HepG2 (cell line): ENCODE data around the gene KMT2B. TPM values are rescaled to one million over a fixed set of nuclear protein-coding genes. Genes with fewer than 3 reads are reported as not detected.

ENCODE experiments used
- ARNT ChIP-seq: fragments of 450-650 bp; IDR thresholded peaks from 2 replicates; pipeline ENCODE4 v1.6.1; 2017
- ATF7 ChIP-seq, 2 experiments: fragments of 450-650 bp in 1 of 2; sonication (generic) in 1 of 2; formaldehyde crosslinking in 1 of 2; IDR thresholded peaks; 2 replicates each; pipeline versions ENCODE4 v1.4.0 to v1.6.1; 2016 to 2020; ENCODE audit warnings: antibody characterized with exemption in 1 of 2, mild to moderate bottlenecking in 1 of 2, missing genetic modification reagents in 1 of 2
- HDAC2 ChIP-seq: sonication (generic); formaldehyde crosslinking; IDR thresholded peaks from 2 replicates; pipeline ENCODE4 v1.4.0; 2020; ENCODE audit warnings: missing genetic modification reagents
- JUNB ChIP-seq: sonication (generic); formaldehyde crosslinking; IDR thresholded peaks from 2 replicates; pipeline ENCODE4 v1.8.0; 2022; ENCODE audit warnings: missing genetic modification reagents, mild to moderate bottlenecking, borderline replicate concordance
- KLF6 ChIP-seq: IDR thresholded peaks from 2 replicates; pipeline ENCODE4 v1.8.0; 2016; ENCODE audit warnings: missing biosample characterization, missing genetic modification reagents
- MED13 ChIP-seq: sonication (generic); formaldehyde crosslinking; IDR thresholded peaks from 2 replicates; pipeline ENCODE4 v1.5.0; 2020; ENCODE audit warnings: missing genetic modification reagents
- RELA ChIP-seq: sonication (generic); formaldehyde crosslinking; IDR thresholded peaks from 2 replicates; pipeline ENCODE4 v1.4.0; 2020; ENCODE audit warnings: missing genetic modification reagents
- THYN1 ChIP-seq: sonication (generic); formaldehyde crosslinking; IDR thresholded peaks from 2 replicates; pipeline ENCODE4 v1.8.1; 2023; ENCODE audit warnings: low read depth, mild to moderate bottlenecking, moderate library complexity, missing genetic modification reagents, borderline replicate concordance
- ZFX ChIP-seq: sonication (generic); formaldehyde crosslinking; IDR thresholded peaks from 2 replicates; pipeline ENCODE4 v1.4.0; 2020; ENCODE audit warnings: mild to moderate bottlenecking, low read depth, missing genetic modification reagents, moderate library complexity
- ZNF20 ChIP-seq: sonication (generic); formaldehyde crosslinking; IDR thresholded peaks from 2 replicates; pipeline ENCODE4 v1.4.0; 2020; ENCODE audit warnings: mild to moderate bottlenecking, moderate library complexity, missing genetic modification reagents
- ZNF564 ChIP-seq: sonication (generic); formaldehyde crosslinking; IDR thresholded peaks from 2 replicates; pipeline ENCODE4 v1.8.1; 2023; ENCODE audit warnings: mild to moderate bottlenecking, missing genetic modification reagents
- ZSCAN20 ChIP-seq: sonication (generic); formaldehyde crosslinking; IDR thresholded peaks from 2 replicates; pipeline ENCODE4 v1.4.0; 2020; ENCODE audit warnings: missing genetic modification reagents, mild to moderate bottlenecking, borderline replicate concordance
- polyA plus RNA-seq, 8 experiments: library from polyadenylated mRNA; depleted of rRNA in 3 of 8; stranded (reverse) in 7 of 8; unstranded in 1 of 8; fragments of >200 nt; fragmentation: Illumina TruSeq in 4 of 8; extraction: Trizol in 4 of 8; gene quantifications; 2 replicates each; pipeline versions ENCODE4 v1.2.1 to v1.2.3, GENCODE V29; 2011 to 2016; ENCODE audit warnings: low read depth in 4 of 8, missing spikeins in 1 of 8, mixed read lengths in 1 of 8; ENCODE audit not compliant: insufficient read depth in 1 of 8
- total RNA-seq, 5 experiments: library from RNA; depleted of rRNA; stranded (reverse); fragments of >200 nt; fragmentation: Illumina TruSeq; extraction: Trizol; gene quantifications; 2 replicates each; pipeline ENCODE4 v1.2.3, GENCODE V29; 2016; ENCODE audit warnings: low read depth in 1 of 5
- TF ChIP-seq, protein P1 (sequence below): sonication (generic); formaldehyde crosslinking; IDR thresholded peaks from 2 replicates; pipeline ENCODE4 v1.4.0; 2020; ENCODE audit warnings: mild to moderate bottlenecking, low read depth, missing genetic modification reagents
- TF ChIP-seq, protein P2 (sequence below): sonication (generic); formaldehyde crosslinking; IDR thresholded peaks from 2 replicates; pipeline ENCODE4 v1.5.1; 2020; ENCODE audit warnings: missing genetic modification reagents, mild to moderate bottlenecking, borderline replicate concordance
- TF ChIP-seq, protein P3 (sequence below): sonication (generic); formaldehyde crosslinking; IDR thresholded peaks from 2 replicates; pipeline ENCODE4 v1.8.1; 2023; ENCODE audit warnings: mild to moderate bottlenecking, missing genetic modification reagents
- TF ChIP-seq, protein P4 (sequence below): sonication (generic); formaldehyde crosslinking; IDR thresholded peaks from 2 replicates; pipeline ENCODE4 v1.4.0; 2020; ENCODE audit warnings: missing genetic modification reagents

The KMT2B gene
- total and polyA plus RNA-seq, 2 of the 13 experiments (the other 11 are each of a cell fraction or from before 2014, with no cell fraction given) = 6.2 to 16.9 TPM

DNA sequence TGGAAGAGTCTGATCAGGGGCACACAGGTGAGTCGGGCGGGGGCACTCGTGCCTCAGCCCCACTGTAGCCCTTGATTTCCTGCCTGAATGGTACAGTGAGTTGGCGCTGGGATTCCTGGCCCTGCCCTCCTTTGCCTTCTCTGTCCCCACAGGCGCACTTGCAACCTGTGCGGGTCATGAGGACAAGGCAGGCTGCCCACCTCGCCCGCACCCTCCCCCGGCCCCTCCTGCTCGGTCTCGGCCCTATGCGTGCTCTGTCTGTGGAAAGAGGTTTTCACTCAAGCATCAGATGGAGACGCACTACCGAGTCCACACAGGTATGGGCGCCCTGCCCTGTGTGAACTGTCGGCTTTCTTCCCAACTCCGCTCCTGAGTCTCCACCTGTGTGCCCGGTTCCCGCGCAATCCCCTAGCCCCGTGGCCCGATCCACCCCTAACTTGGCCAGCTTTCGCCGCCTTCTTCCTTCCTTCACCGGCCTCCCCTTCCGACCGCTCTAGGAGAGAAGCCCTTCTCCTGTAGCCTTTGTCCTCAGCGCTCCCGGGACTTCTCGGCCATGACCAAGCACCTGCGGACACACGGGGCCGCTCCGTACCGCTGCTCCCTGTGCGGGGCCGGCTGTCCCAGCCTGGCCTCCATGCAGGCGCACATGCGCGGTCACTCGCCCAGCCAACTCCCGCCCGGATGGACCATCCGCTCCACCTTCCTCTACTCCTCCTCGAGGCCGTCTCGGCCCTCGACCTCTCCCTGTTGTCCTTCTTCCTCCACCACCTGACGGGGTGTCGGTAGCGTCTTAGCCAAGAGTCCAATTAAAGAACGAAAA is 1.6 kb upstream of the KMT2B start (continued):
- TF ChIP-seq ZFX (CRISPR knock-in tag) (no peak; the same call in 1 of the 2 replicates), JUNB (no peak), THYN1 (CRISPR knock-in tag) (no peak; the same call in 1 of the 2 replicates), ZNF20 (no peak), ARNT (no peak), HDAC2 (CRISPR knock-in tag) (peak; percentile 53), KLF6 (CRISPR knock-in tag) (no peak), ATF7 (IDR thresholded peaks at IDR 0.05) (no peak), ATF7 (CRISPR knock-in tag; IDR thresholded peaks at IDR 0.05) (0 out of 2 replicates have a peak, but pooled peaks have one; percentile 34), ZNF564 (CRISPR knock-in tag) (0 out of 2 replicates have a peak, but pooled peaks have one; percentile 11), RELA (CRISPR knock-in tag) (no peak), MED13 (CRISPR knock-in tag) (no peak), ZSCAN20 (CRISPR knock-in tag) (peak; percentile 20; the same call in 1 of the 2 replicates)
- TF ChIP-seq, protein P1, sequence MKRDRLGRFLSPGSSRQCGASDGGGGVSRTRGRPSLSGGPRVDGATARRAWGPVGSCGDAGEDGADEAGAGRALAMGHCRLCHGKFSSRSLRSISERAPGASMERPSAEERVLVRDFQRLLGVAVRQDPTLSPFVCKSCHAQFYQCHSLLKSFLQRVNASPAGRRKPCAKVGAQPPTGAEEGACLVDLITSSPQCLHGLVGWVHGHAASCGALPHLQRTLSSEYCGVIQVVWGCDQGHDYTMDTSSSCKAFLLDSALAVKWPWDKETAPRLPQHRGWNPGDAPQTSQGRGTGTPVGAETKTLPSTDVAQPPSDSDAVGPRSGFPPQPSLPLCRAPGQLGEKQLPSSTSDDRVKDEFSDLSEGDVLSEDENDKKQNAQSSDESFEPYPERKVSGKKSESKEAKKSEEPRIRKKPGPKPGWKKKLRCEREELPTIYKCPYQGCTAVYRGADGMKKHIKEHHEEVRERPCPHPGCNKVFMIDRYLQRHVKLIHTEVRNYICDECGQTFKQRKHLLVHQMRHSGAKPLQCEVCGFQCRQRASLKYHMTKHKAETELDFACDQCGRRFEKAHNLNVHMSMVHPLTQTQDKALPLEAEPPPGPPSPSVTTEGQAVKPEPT (CRISPR knock-in tag) = 0 out of 2 replicates have a peak, but pooled peaks have one; percentile 15
- TF ChIP-seq, protein P2, sequence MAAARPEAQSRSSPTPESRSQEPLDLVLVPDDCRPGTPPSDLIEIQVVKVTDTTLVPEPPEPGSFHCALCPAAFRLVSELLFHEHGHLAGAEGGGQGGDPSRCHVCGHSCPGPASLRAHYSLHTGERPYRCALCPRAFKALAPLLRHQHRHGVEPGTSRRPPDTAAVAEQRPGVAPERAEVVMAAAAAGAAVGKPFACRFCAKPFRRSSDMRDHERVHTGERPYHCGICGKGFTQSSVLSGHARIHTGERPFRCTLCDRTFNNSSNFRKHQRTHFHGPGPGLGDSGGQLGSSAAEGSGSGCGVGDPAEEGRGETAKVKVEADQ (CRISPR knock-in tag) = no peak; the same call in 1 of the 2 replicates
- TF ChIP-seq, protein P3, sequence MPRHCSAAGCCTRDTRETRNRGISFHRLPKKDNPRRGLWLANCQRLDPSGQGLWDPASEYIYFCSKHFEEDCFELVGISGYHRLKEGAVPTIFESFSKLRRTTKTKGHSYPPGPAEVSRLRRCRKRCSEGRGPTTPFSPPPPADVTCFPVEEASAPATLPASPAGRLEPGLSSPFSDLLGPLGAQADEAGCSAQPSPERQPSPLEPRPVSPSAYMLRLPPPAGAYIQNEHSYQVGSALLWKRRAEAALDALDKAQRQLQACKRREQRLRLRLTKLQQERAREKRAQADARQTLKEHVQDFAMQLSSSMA = no peak
- TF ChIP-seq, protein P4, sequence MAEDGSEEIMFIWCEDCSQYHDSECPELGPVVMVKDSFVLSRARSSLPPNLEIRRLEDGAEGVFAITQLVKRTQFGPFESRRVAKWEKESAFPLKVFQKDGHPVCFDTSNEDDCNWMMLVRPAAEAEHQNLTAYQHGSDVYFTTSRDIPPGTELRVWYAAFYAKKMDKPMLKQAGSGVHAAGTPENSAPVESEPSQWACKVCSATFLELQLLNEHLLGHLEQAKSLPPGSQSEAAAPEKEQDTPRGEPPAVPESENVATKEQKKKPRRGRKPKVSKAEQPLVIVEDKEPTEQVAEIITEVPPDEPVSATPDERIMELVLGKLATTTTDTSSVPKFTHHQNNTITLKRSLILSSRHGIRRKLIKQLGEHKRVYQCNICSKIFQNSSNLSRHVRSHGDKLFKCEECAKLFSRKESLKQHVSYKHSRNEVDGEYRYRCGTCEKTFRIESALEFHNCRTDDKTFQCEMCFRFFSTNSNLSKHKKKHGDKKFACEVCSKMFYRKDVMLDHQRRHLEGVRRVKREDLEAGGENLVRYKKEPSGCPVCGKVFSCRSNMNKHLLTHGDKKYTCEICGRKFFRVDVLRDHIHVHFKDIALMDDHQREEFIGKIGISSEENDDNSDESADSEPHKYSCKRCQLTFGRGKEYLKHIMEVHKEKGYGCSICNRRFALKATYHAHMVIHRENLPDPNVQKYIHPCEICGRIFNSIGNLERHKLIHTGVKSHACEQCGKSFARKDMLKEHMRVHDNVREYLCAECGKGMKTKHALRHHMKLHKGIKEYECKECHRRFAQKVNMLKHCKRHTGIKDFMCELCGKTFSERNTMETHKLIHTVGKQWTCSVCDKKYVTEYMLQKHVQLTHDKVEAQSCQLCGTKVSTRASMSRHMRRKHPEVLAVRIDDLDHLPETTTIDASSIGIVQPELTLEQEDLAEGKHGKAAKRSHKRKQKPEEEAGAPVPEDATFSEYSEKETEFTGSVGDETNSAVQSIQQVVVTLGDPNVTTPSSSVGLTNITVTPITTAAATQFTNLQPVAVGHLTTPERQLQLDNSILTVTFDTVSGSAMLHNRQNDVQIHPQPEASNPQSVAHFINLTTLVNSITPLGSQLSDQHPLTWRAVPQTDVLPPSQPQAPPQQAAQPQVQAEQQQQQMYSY = 0 out of 2 replicates have a peak, but pooled peaks have one; percentile 48
